Measurements from ENCODE around the gene AIMP1.
A peak's percentile ranks its signal among the peaks of the same experiment; 100 is the strongest.
"Not testable (repeated sequence)": the region's sequence is repeated elsewhere in the genome, so short reads cannot be mapped to it uniquely, and the experiment has no call there.

AIMP1 gene

GRCh38 chr4:106321168-106321567 lies 4.8 kb downstream of the AIMP1 start:
- not testable (repeated sequence) for H3K27ac Mint-ChIP-seq; H3K27me3 Mint-ChIP-seq; DNase-seq; ATAC-seq (replicated peaks); H3K4me3 Mint-ChIP-seq; H3K4me1 Mint-ChIP-seq; H3K9me3 Mint-ChIP-seq
- H3K36me3 Mint-ChIP-seq: peaks cover 7 to 20% of the 10 kb centered on the region in 2 donors

GRCh38 chr4:106321814-106322213 lies 5.5 kb downstream of the AIMP1 start:
- H3K36me3 Mint-ChIP-seq: peaks cover 7 to 22% of the 10 kb centered on the region in 2 donors
- H3K9me3 Mint-ChIP-seq; ATAC-seq (replicated peaks); H3K27ac Mint-ChIP-seq; H3K4me3 Mint-ChIP-seq; H3K27me3 Mint-ChIP-seq; H3K4me1 Mint-ChIP-seq; DNase-seq: not testable (repeated sequence)

GRCh38 chr4:106323119-106323518 lies 6.8 kb downstream of the AIMP1 start:
- no peaks in the 10 kb centered on the region for H3K27me3 Mint-ChIP-seq
- DNase-seq (no peak), ATAC-seq (replicated peaks) (no peak)
- peaks cover 5 to 20% of the 10 kb centered on the region in 2 donors for H3K4me1 Mint-ChIP-seq
- no peak overlapping the region for H3K4me3 Mint-ChIP-seq
- no peaks in the 10 kb centered on the region for H3K9me3 Mint-ChIP-seq
- peaks cover 15 to 32% of the 10 kb centered on the region in 2 donors for H3K36me3 Mint-ChIP-seq
- no peak overlapping the region for H3K27ac Mint-ChIP-seq

- peaks cover 18 to 31% of the 10 kb centered on the region in 2 donors for H3K36me3 Mint-ChIP-seq
- no peaks in the 10 kb centered on the region for H3K27me3 Mint-ChIP-seq
- peaks cover 2 to 11% of the 10 kb centered on the region in 2 donors for H3K4me1 Mint-ChIP-seq
- H3K27ac Mint-ChIP-seq: no peak overlapping the region
- no peak for ATAC-seq (replicated peaks)
- DNase-seq: no peak
- H3K4me3 Mint-ChIP-seq: no peak overlapping the region
- no peaks in the 10 kb centered on the region for H3K9me3 Mint-ChIP-seq
Observed at GRCh38 chr4:106325800-106326199, 9.4 kb downstream of the AIMP1 start.

GRCh38 chr4:106329041-106329618 lies 12.8 kb downstream of the AIMP1 start:
- Mint-ChIP-seq H3K4me3 (no peak overlapping the region), H3K9me3 (no peaks in the 10 kb centered on the region), H3K4me1 (peaks cover 0 to 11% of the 10 kb centered on the region in 2 donors), H3K36me3 (peaks cover 24 to 43% of the 10 kb centered on the region in 2 donors), H3K27me3 (no peaks in the 10 kb centered on the region), H3K27ac (peak overlapping the region; percentile 9)
- peak; percentile 63 to 73 for ATAC-seq (replicated peaks)
- no peak for DNase-seq

- no peak for ATAC-seq (replicated peaks)
Observed at GRCh38 chr4:106333186-106333585, 16.8 kb downstream of the AIMP1 start.

GRCh38 chr4:106334741-106335470 lies 18.6 kb downstream of the AIMP1 start:
- DNase-seq (no peak), ATAC-seq (replicated peaks) (no peak)
- Mint-ChIP-seq H3K4me3 (no peak overlapping the region), H3K27ac (peak overlapping the region; percentile 6), H3K4me1 (peaks cover 5 to 8% of the 10 kb centered on the region in 2 donors), H3K27me3 (no peaks in the 10 kb centered on the region), H3K9me3 (peaks cover 12 to 17% of the 10 kb centered on the region in 2 donors), H3K36me3 (peaks cover 52 to 65% of the 10 kb centered on the region in 2 donors)

More at GRCh38 chr4:106333186-106333585, 16.8 kb downstream of the AIMP1 start:
- no peak overlapping the region for H3K27ac Mint-ChIP-seq
- H3K4me1 Mint-ChIP-seq: peaks cover 0 to under 1% of the 10 kb centered on the region in 2 donors
- no peak for DNase-seq
- peaks cover 42 to 55% of the 10 kb centered on the region in 2 donors for H3K36me3 Mint-ChIP-seq
- H3K27me3 Mint-ChIP-seq: no peaks in the 10 kb centered on the region
- no peak overlapping the region for H3K4me3 Mint-ChIP-seq
- peaks cover 7 to 10% of the 10 kb centered on the region in 2 donors for H3K9me3 Mint-ChIP-seq

- no peak for DNase-seq
- no peak overlapping the region for H3K4me3 Mint-ChIP-seq
- peaks cover 16 to 21% of the 10 kb centered on the region in 2 donors for H3K9me3 Mint-ChIP-seq
- H3K27me3 Mint-ChIP-seq: no peaks in the 10 kb centered on the region
- no peak for ATAC-seq (replicated peaks)
- H3K4me1 Mint-ChIP-seq: peaks cover 10 to 25% of the 10 kb centered on the region in 2 donors
- H3K27ac Mint-ChIP-seq: no peak overlapping the region
- H3K36me3 Mint-ChIP-seq: peaks cover 64 to 73% of the 10 kb centered on the region in 2 donors
Observed at GRCh38 chr4:106336618-106337017, 20.3 kb downstream of the AIMP1 start.

GRCh38 chr4:106337916-106338315 lies 21.6 kb downstream of the AIMP1 start:
- ATAC-seq (replicated peaks): no peak
- H3K4me1 Mint-ChIP-seq: peaks cover 15 to 38% of the 10 kb centered on the region in 2 donors
- peaks cover 72 to 78% of the 10 kb centered on the region in 2 donors for H3K36me3 Mint-ChIP-seq
- H3K9me3 Mint-ChIP-seq: peaks cover 16 to 21% of the 10 kb centered on the region in 2 donors
- H3K27me3 Mint-ChIP-seq: no peaks in the 10 kb centered on the region
- DNase-seq: no peak
- no peak overlapping the region for H3K27ac Mint-ChIP-seq
- H3K4me3 Mint-ChIP-seq: no peak overlapping the region

GRCh38 chr4:106338671-106339070 lies 22.3 kb downstream of the AIMP1 start:
- Mint-ChIP-seq H3K36me3 (peaks cover 71 to 74% of the 10 kb centered on the region in 2 donors), H3K4me1 (peaks cover 15 to 44% of the 10 kb centered on the region in 2 donors), H3K9me3 (peaks cover 16 to 21% of the 10 kb centered on the region in 2 donors), H3K27ac (no peak overlapping the region), H3K4me3 (no peak overlapping the region), H3K27me3 (no peaks in the 10 kb centered on the region)
- ATAC-seq (replicated peaks): no peak
- DNase-seq: no peak

GRCh38 chr4:106339431-106339830 lies 23.1 kb downstream of the AIMP1 start:
- Mint-ChIP-seq H3K36me3 (peaks cover 74 to 77% of the 10 kb centered on the region in 2 donors), H3K9me3 (peaks cover 16 to 21% of the 10 kb centered on the region in 2 donors), H3K27me3 (no peaks in the 10 kb centered on the region), H3K4me3 (no peak overlapping the region), H3K4me1 (peaks cover 16 to 51% of the 10 kb centered on the region in 2 donors), H3K27ac (no peak overlapping the region)
- DNase-seq: no peak
- ATAC-seq (replicated peaks): no peak

- Mint-ChIP-seq H3K27me3 (no peaks in the 10 kb centered on the region), H3K9me3 (peaks cover 16 to 21% of the 10 kb centered on the region in 2 donors), H3K4me3 (no peak overlapping the region), H3K4me1 (peaks cover 16 to 54% of the 10 kb centered on the region in 2 donors), H3K36me3 (peaks cover 73 to 74% of the 10 kb centered on the region in 2 donors), H3K27ac (no peak overlapping the region)
- DNase-seq (no peak), ATAC-seq (replicated peaks) (no peak)
Observed at GRCh38 chr4:106340774-106341173, 24.4 kb downstream of the AIMP1 start.

GRCh38 chr4:106343865-106344646 lies 27.7 kb downstream of the AIMP1 start:
- Mint-ChIP-seq H3K27ac (no peak overlapping the region), H3K36me3 (peaks cover 47 to 55% of the 10 kb centered on the region in 2 donors), H3K4me3 (no peak overlapping the region), H3K27me3 (no peaks in the 10 kb centered on the region), H3K9me3 (peaks cover 6 to 9% of the 10 kb centered on the region in 2 donors), H3K4me1 (peaks cover 15 to 51% of the 10 kb centered on the region in 2 donors)
- ATAC-seq (replicated peaks) (no peak), DNase-seq (no peak)

- Mint-ChIP-seq H3K27me3 (no peaks in the 10 kb centered on the region), H3K27ac (no peak overlapping the region), H3K4me1 (peaks cover 12 to 46% of the 10 kb centered on the region in 2 donors), H3K4me3 (no peak overlapping the region), H3K9me3 (peaks cover 4% of the 10 kb centered on the region in 2 donors), H3K36me3 (peaks cover 44 to 53% of the 10 kb centered on the region in 2 donors)
- DNase-seq (no peak), ATAC-seq (replicated peaks) (no peak)
Observed at GRCh38 chr4:106344647-106344970, 28.3 kb downstream of the AIMP1 start.
